ENCODE results near the gene MRPS25.

MRPS25 gene

GRCh38 chr3:15091575-15091974 lies 26.5 kb upstream of the MRPS25 start:
- Histone ChIP-seq H3K9ac (ENCODE audit: low read length) (no peak overlapping the region), H3K27ac (ENCODE audit: low read length) (no peak overlapping the region), H3K4me1 (ENCODE audit: low read length) (no peaks in the 10 kb centered on the region), H3K4me2 (ENCODE audit: low read depth, low read length) (no peak overlapping the region), H3K4me3 (ENCODE audit: low read length) (no peak overlapping the region), H2AFZ (ENCODE audit: low read length) (no peak overlapping the region), H3K9me3 (replicated peaks; ENCODE audit: insufficient read depth, low read length) (no peaks in the 10 kb centered on the region), H3K79me2 (ENCODE audit: low read length) (peaks cover 8% of the 10 kb centered on the region; the same call in 1 of the 2 replicates), H3F3A (ENCODE audit: insufficient read depth, low read length) (no peaks in the 10 kb centered on the region), H3K9me2 (replicated peaks; ENCODE audit: insufficient read depth, low read length) (no peaks in the 10 kb centered on the region), H3K27me3 (replicated peaks; ENCODE audit: insufficient read depth, low read length) (no peaks in the 10 kb centered on the region), H4K20me1 (ENCODE audit: insufficient read depth, low read length) (no peaks in the 10 kb centered on the region), H3K36me3 (replicated peaks; ENCODE audit: insufficient read depth, low read length) (0 out of 2 replicates have a peak, but pooled peaks cover 11% of the 10 kb centered on the region)
- DNase-seq, result no peak
- TF ChIP-seq EZH2phosphoT487 (IDR thresholded peaks at IDR 0.05; ENCODE audit: low read length) (no peak), EZH2 (optimal IDR thresholded peaks at IDR 0.05; ENCODE audit: low read depth, low read length) (no peak), CTCF (IDR thresholded peaks at IDR 0.05; ENCODE audit: low read length) (no peak)

- H3K27ac ChIP-seq (ENCODE audit: low read length), result no peak overlapping the region
- TF ChIP-seq EZH2phosphoT487 (IDR thresholded peaks at IDR 0.05; ENCODE audit: low read length) (no peak), CTCF (IDR thresholded peaks at IDR 0.05; ENCODE audit: low read length) (no peak), EZH2 (optimal IDR thresholded peaks at IDR 0.05; ENCODE audit: low read depth, low read length) (no peak)
- DNase-seq, result no peak
- no peaks in the 10 kb centered on the region for H3F3A ChIP-seq (ENCODE audit: insufficient read depth, low read length)
- no peak overlapping the region for H2AFZ ChIP-seq (ENCODE audit: low read length)
- H3K79me2 ChIP-seq (ENCODE audit: low read length), result no peaks in the 10 kb centered on the region
- H3K9me2 ChIP-seq (replicated peaks; ENCODE audit: insufficient read depth, low read length), result no peaks in the 10 kb centered on the region
- no peaks in the 10 kb centered on the region for H3K9me3 ChIP-seq (replicated peaks; ENCODE audit: insufficient read depth, low read length)
- 0 out of 2 replicates have a peak, but pooled peaks cover 4% of the 10 kb centered on the region for H3K36me3 ChIP-seq (replicated peaks; ENCODE audit: insufficient read depth, low read length)
- H3K27me3 ChIP-seq (replicated peaks; ENCODE audit: insufficient read depth, low read length), result no peaks in the 10 kb centered on the region
- no peak overlapping the region for H3K9ac ChIP-seq (ENCODE audit: low read length)
- no peak overlapping the region for H3K4me3 ChIP-seq (ENCODE audit: low read length)
- H3K4me1 ChIP-seq (ENCODE audit: low read length), result no peaks in the 10 kb centered on the region
- no peak overlapping the region for H3K4me2 ChIP-seq (ENCODE audit: low read depth, low read length)
- no peaks in the 10 kb centered on the region for H4K20me1 ChIP-seq (ENCODE audit: insufficient read depth, low read length)
Observed at GRCh38 chr3:15089201-15089600, 24.1 kb upstream of the MRPS25 start.

GRCh38 chr3:15086699-15087098 lies 21.6 kb upstream of the MRPS25 start:
- Histone ChIP-seq H3K79me2 (ENCODE audit: low read length) (no peaks in the 10 kb centered on the region), H4K20me1 (ENCODE audit: insufficient read depth, low read length) (no peaks in the 10 kb centered on the region), H3K36me3 (replicated peaks; ENCODE audit: insufficient read depth, low read length) (peaks cover 4% of the 10 kb centered on the region; the same call in 1 of the 2 replicates), H3K4me3 (ENCODE audit: low read length) (no peak overlapping the region), H3K4me1 (ENCODE audit: low read length) (no peaks in the 10 kb centered on the region), H3K27me3 (replicated peaks; ENCODE audit: insufficient read depth, low read length) (no peaks in the 10 kb centered on the region), H3K4me2 (ENCODE audit: low read depth, low read length) (no peak overlapping the region), H3K9ac (ENCODE audit: low read length) (no peak overlapping the region), H3F3A (ENCODE audit: insufficient read depth, low read length) (no peaks in the 10 kb centered on the region), H2AFZ (ENCODE audit: low read length) (no peak overlapping the region), H3K9me2 (replicated peaks; ENCODE audit: insufficient read depth, low read length) (no peaks in the 10 kb centered on the region), H3K27ac (ENCODE audit: low read length) (no peak overlapping the region), H3K9me3 (replicated peaks; ENCODE audit: insufficient read depth, low read length) (no peaks in the 10 kb centered on the region)
- no peak for DNase-seq
- TF ChIP-seq EZH2phosphoT487 (IDR thresholded peaks at IDR 0.05; ENCODE audit: low read length) (no peak), EZH2 (optimal IDR thresholded peaks at IDR 0.05; ENCODE audit: low read depth, low read length) (no peak), CTCF (IDR thresholded peaks at IDR 0.05; ENCODE audit: low read length) (no peak)

All from MM.1S (cell line).